ENCODE results near the gene PARD6A.

The PARD6A gene

GRCh38 chr16:67651039-67651438, 9.7 kb upstream of the PARD6A start:
- TF ChIP-seq POLR2AphosphoS5 (IDR thresholded peaks at IDR 0.05; ENCODE audit: low read depth) (no peak), CTCF (IDR thresholded peaks at IDR 0.05; ENCODE audit: insufficient read depth, low read length) (no peak), GABPA (IDR thresholded peaks at IDR 0.05; ENCODE audit: low read depth) (no peak), SPI1 (IDR thresholded peaks at IDR 0.05; ENCODE audit: borderline replicate concordance, low read depth) (no peak), REST (IDR thresholded peaks at IDR 0.05; ENCODE audit: insufficient replicate concordance, low read depth) (no peak)
- H3K27me3 ChIP-seq (ENCODE audit: insufficient read depth, poor library complexity, severe bottlenecking) = no peaks in the 10 kb centered on the region
- DNase-seq (ENCODE audit: low read depth in 1 of 2, low spot score in 1 of 2) = no peak

GRCh38 chr16:67651847-67652246, 8.9 kb upstream of the PARD6A start:
- TF ChIP-seq SPI1 (IDR thresholded peaks at IDR 0.05; ENCODE audit: borderline replicate concordance, low read depth) = no peak
- no peak for TF ChIP-seq CTCF (IDR thresholded peaks at IDR 0.05; ENCODE audit: insufficient read depth, low read length)
- no peak for TF ChIP-seq GABPA (IDR thresholded peaks at IDR 0.05; ENCODE audit: low read depth)
- TF ChIP-seq POLR2AphosphoS5 (IDR thresholded peaks at IDR 0.05; ENCODE audit: low read depth) = no peak
- TF ChIP-seq REST (IDR thresholded peaks at IDR 0.05; ENCODE audit: insufficient replicate concordance, low read depth) = no peak
- no peaks in the 10 kb centered on the region for H3K27me3 ChIP-seq (ENCODE audit: insufficient read depth, poor library complexity, severe bottlenecking)
- DNase-seq (ENCODE audit: low read depth in 1 of 2, low spot score in 1 of 2) = no peak
- no peak overlapping the region for H3K27ac ChIP-seq (replicated peaks)
- no peak overlapping the region for H3K4me3 ChIP-seq (replicated peaks; ENCODE audit: insufficient read depth, low read length)

More at GRCh38 chr16:67651039-67651438, 9.7 kb upstream of the PARD6A start:
- Histone ChIP-seq H3K4me3 (replicated peaks; ENCODE audit: insufficient read depth, low read length) (no peak overlapping the region), H3K27ac (replicated peaks) (no peak overlapping the region)

- H3K27me3 ChIP-seq (ENCODE audit: insufficient read depth, poor library complexity, severe bottlenecking) = no peaks in the 10 kb centered on the region
- H3K4me3 ChIP-seq (replicated peaks; ENCODE audit: insufficient read depth, low read length) = no peak overlapping the region
- no peak overlapping the region for H3K27ac ChIP-seq (replicated peaks)
- TF ChIP-seq GABPA (IDR thresholded peaks at IDR 0.05; ENCODE audit: low read depth) (no peak), REST (IDR thresholded peaks at IDR 0.05; ENCODE audit: insufficient replicate concordance, low read depth) (peak; percentile 75), SPI1 (IDR thresholded peaks at IDR 0.05; ENCODE audit: borderline replicate concordance, low read depth) (no peak)
- DNase-seq (ENCODE audit: low read depth in 1 of 2, low spot score in 1 of 2) = no peak
These were observed 8.1 kb upstream of the PARD6A start for GRCh38 chr16:67652578-67653127.

All from HL-60 (cell line).